Uterus (tissue), 4 donors: ENCODE data around the gene TMEM203. TPM values are rescaled to one million over a fixed set of nuclear protein-coding genes. Genes with fewer than 3 reads are reported as not detected.

Experiments used
- DNase-seq, 2 donors: peaks; one replicate each; pipeline ENCODE4 v3.0.0-alpha.2; 2019 to 2020
- H3K27ac ChIP-seq, 2 donors: fragments of 200-600 bp; sonication (generic); 1 replicate in 1 of 2; 2 replicates in 1 of 2; pipeline ENCODE4 v1.5.1; 2016 to 2018
- H3K27me3 ChIP-seq, 2 donors: fragments of 200-600 bp; sonication (generic); one replicate each; pipeline ENCODE4 v1.5.1; 2018 to 2019; ENCODE audit warnings: control low read depth in 1 of 2
- H3K36me3 ChIP-seq, 2 donors: fragments of 200-600 bp; sonication (generic); one replicate each; pipeline ENCODE4 v1.5.1; 2019; ENCODE audit warnings: control low read depth in 1 of 2
- H3K4me1 ChIP-seq, 2 donors: fragments of 200-600 bp; sonication (generic); one replicate each; pipeline ENCODE4 v1.5.1; 2018 to 2019; ENCODE audit warnings: control low read depth in 1 of 2
- H3K4me3 ChIP-seq, 2 donors: fragments of 200-600 bp; sonication (generic); 1 replicate in 1 of 2; 2 replicates in 1 of 2; pipeline ENCODE4 v1.5.1; 2018 to 2019; ENCODE audit warnings: mild to moderate bottlenecking in 1 of 2
- H3K9me3 ChIP-seq, 2 donors: fragments of 200-600 bp; sonication (generic); one replicate each; pipeline ENCODE4 v1.5.1; 2019; ENCODE audit warnings: control low read depth in 1 of 2
- POLR2A ChIP-seq, 2 donors: fragments of 450-650 bp; IDR thresholded peaks; one replicate each; pipeline ENCODE4 v1.6.1; 2016; ENCODE audit warnings: antibody characterized with exemption in 2 of 2, mild to moderate bottlenecking in 1 of 2, moderate library complexity in 1 of 2
- intact Hi-C: fragments of 100-400 bp; cut with DNase I; formaldehyde crosslinking; loops from one replicate; pipeline ENCODE4 v1.15.1; 2023; ENCODE audit warnings: low total_unique reads
- total RNA-seq, 4 donors: library from RNA; depleted of rRNA in 3 of 4; stranded (reverse); fragments of >200 nt in 3 of 4; gene quantifications; one replicate each; pipeline versions ENCODE4 v1.1.0 to v1.2.4, GENCODE V29; 2014 to 2023
- TF ChIP-seq, protein P1 (sequence below), 4 experiments: fragments of 200-600 bp in 2 of 4; fragments of 450-650 bp in 2 of 4; sonication (generic) in 2 of 4; IDR thresholded peaks; one replicate each; pipeline ENCODE4 v1.5.1; 2016 to 2019; ENCODE audit warnings: antibody characterized with exemption in 4 of 4, mild to moderate bottlenecking in 2 of 4, moderate library complexity in 1 of 4
- donor health status: DM: yes; HTN: yes; CAD: no.

TMEM203 gene
- total RNA-seq, 4 donors from 2014 or later, result 33.2 to 53.3 (median 38.7) TPM

DNA sequence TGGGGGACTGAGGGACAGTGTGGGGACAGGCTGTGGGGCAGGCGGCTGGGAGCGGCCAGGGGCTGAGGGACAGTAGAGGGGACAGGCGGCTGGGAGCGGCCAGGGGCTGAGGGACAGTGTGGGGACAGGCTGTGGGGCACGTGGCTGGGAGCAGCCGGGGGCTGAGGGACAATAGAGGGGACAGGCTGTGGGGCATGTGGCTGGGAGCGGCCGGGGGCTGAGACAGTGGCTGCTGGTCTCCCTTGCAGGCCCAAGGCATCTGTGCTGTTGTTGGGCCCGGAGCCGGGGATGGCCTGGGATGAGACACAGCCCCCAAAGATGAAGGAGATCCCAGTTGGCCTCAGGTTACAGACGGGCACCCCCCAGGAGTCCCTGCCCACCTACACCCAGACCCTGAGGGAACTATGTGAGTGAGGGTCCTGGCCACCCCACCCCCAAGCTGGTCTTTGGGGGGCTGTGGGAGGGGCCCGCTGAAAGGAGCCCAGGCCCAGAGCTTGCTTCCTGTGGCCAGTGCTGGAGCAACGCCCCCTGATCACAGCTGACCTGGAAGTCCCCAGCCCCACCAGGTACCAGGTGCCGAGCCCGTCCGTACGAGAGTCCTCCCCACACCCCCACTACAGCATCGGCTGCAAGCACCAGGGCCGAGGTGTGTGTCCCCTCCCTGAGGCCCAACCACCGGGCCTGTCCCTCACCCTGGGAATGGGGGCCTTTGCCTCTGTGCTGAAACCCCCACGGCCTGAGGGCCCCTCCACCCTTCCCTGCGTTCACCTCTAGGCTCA lies 46.2 kb upstream of the TMEM203 start:
- intact Hi-C loops, result no loop called here
- no peak for DNase-seq
- no peaks in the 10 kb centered on the region for H3K9me3 ChIP-seq
- no peak overlapping the region for H3K27ac ChIP-seq
- H3K4me1 ChIP-seq, result peaks cover 0 to 17% of the 10 kb centered on the region in 2 donors
- H3K36me3 ChIP-seq, result no peaks in the 10 kb centered on the region
- H3K27me3 ChIP-seq, result no peaks in the 10 kb centered on the region
- H3K4me3 ChIP-seq, result no peak overlapping the region
- TF ChIP-seq, protein P1, sequence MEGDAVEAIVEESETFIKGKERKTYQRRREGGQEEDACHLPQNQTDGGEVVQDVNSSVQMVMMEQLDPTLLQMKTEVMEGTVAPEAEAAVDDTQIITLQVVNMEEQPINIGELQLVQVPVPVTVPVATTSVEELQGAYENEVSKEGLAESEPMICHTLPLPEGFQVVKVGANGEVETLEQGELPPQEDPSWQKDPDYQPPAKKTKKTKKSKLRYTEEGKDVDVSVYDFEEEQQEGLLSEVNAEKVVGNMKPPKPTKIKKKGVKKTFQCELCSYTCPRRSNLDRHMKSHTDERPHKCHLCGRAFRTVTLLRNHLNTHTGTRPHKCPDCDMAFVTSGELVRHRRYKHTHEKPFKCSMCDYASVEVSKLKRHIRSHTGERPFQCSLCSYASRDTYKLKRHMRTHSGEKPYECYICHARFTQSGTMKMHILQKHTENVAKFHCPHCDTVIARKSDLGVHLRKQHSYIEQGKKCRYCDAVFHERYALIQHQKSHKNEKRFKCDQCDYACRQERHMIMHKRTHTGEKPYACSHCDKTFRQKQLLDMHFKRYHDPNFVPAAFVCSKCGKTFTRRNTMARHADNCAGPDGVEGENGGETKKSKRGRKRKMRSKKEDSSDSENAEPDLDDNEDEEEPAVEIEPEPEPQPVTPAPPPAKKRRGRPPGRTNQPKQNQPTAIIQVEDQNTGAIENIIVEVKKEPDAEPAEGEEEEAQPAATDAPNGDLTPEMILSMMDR (IDR thresholded peaks at IDR 0.05), result no peak
- no peak for TF ChIP-seq POLR2A (IDR thresholded peaks at IDR 0.05)

GRCh38 chr9:137251194-137251461 lies 45.7 kb upstream of the TMEM203 start, which contains the start of gene STPG3:
TSS of gene STPG3 (plus strand) at chr9:137251286. CDS start at chr9:137251287, 1 bp downstream.
- H3K9me3 ChIP-seq, result no peaks in the 10 kb centered on the region
- H3K4me3 ChIP-seq, result no peak within 1 kb of the TSS
- intact Hi-C loops, result no loop called here
- no peaks in the 10 kb centered on the region for H3K36me3 ChIP-seq
- H3K27ac ChIP-seq, result no peak within 1 kb of the TSS
- no peaks in the 10 kb centered on the region for H3K27me3 ChIP-seq
- TF ChIP-seq POLR2A (IDR thresholded peaks at IDR 0.05), result no peak
- TF ChIP-seq, protein P1 (IDR thresholded peaks at IDR 0.05), result no peak
- peaks cover 0 to 12% of the 10 kb centered on the region in 2 donors for H3K4me1 ChIP-seq
- DNase-seq, result no peak

GRCh38 chr9:137250329-137251193 lies 45.1 kb upstream of the TMEM203 start:
- H3K36me3 ChIP-seq, result no peaks in the 10 kb centered on the region
- no peaks in the 10 kb centered on the region for H3K27me3 ChIP-seq
- no peak for DNase-seq
- intact Hi-C loops, result no loop called here
- peaks cover 0 to 8% of the 10 kb centered on the region in 2 donors for H3K4me1 ChIP-seq
- TF ChIP-seq, protein P1 (IDR thresholded peaks at IDR 0.05), result no peak
- no peak for TF ChIP-seq POLR2A (IDR thresholded peaks at IDR 0.05)
- H3K9me3 ChIP-seq, result no peaks in the 10 kb centered on the region
- H3K27ac ChIP-seq, result no peak overlapping the region
- H3K4me3 ChIP-seq, result no peak overlapping the region

GRCh38 chr9:137247916-137248175 lies 42.4 kb upstream of the TMEM203 start:
- peaks cover 0 to 3% of the 10 kb centered on the region in 2 donors for H3K4me1 ChIP-seq
- no peak for DNase-seq
- H3K9me3 ChIP-seq, result no peaks in the 10 kb centered on the region
- no peaks in the 10 kb centered on the region for H3K27me3 ChIP-seq
- H3K4me3 ChIP-seq, result no peak overlapping the region
- H3K36me3 ChIP-seq, result no peaks in the 10 kb centered on the region
- H3K27ac ChIP-seq, result no peak overlapping the region
- no peak for TF ChIP-seq POLR2A (IDR thresholded peaks at IDR 0.05)
- TF ChIP-seq, protein P1 (IDR thresholded peaks at IDR 0.05), result no peak
- intact Hi-C loops, result no loop called here
